PC-3 (cell line): ENCODE data around the gene MPDZ.

Experiments used
- EZH2phosphoT487 ChIP-seq: fragments of 300-600 bp; sonication (generic); IDR thresholded peaks from 2 replicates; pipeline ENCODE4 v1.6.1; 2018; ENCODE audit warnings: mild to moderate bottlenecking, antibody characterized with exemption, low read length, borderline replicate concordance
- TF ChIP-seq, protein P1 (sequence below): fragments of 300-600 bp; sonication (generic); conservative IDR thresholded peaks from 2 replicates; pipeline ENCODE4 v1.5.1; 2017; ENCODE audit warnings: antibody characterized with exemption, low read depth, mild to moderate bottlenecking, low read length

DNA sequence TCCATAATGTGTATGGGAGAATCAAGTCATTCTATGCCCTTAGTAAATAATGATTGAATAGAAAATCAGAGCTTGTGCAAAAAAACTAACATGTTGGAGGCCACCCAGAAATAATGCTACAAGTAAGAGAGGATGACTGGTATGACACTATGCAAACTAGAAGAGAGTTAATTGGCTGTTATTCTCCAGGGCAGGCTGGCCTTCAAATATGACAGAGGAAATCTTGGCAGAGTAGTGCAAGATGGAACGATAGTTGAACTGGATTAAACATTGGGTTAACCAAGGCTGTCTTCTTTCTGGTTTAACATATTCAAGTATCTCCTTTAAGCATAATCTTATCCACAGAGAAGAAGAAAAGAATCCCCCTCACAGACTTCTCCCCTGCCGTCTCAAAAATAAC lies 196.1 kb downstream of the MPDZ start:
- TF ChIP-seq, protein P1, sequence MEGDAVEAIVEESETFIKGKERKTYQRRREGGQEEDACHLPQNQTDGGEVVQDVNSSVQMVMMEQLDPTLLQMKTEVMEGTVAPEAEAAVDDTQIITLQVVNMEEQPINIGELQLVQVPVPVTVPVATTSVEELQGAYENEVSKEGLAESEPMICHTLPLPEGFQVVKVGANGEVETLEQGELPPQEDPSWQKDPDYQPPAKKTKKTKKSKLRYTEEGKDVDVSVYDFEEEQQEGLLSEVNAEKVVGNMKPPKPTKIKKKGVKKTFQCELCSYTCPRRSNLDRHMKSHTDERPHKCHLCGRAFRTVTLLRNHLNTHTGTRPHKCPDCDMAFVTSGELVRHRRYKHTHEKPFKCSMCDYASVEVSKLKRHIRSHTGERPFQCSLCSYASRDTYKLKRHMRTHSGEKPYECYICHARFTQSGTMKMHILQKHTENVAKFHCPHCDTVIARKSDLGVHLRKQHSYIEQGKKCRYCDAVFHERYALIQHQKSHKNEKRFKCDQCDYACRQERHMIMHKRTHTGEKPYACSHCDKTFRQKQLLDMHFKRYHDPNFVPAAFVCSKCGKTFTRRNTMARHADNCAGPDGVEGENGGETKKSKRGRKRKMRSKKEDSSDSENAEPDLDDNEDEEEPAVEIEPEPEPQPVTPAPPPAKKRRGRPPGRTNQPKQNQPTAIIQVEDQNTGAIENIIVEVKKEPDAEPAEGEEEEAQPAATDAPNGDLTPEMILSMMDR, result no peak
- no peak for TF ChIP-seq EZH2phosphoT487
